Measurements from ENCODE around the gene CYP4B1.
"Not testable (repeated sequence)": the region's sequence is repeated elsewhere in the genome, so short reads cannot be mapped to it uniquely, and the experiment has no call there.

The CYP4B1 gene

GRCh38 chr1:46816930-46817329 lies 18.1 kb downstream of the CYP4B1 start:
- no peak for DNase-seq

GRCh38 chr1:46817814-46818213 lies 19.0 kb downstream of the CYP4B1 start:
- no peak for DNase-seq

GRCh38 chr1:46818591-46818990 lies 19.7 kb downstream of the CYP4B1 start:
- DNase-seq, result no peak

GRCh38 chr1:46819335-46819734 lies 20.5 kb downstream of the CYP4B1 start:
- DNase-seq, result no peak

DNA sequence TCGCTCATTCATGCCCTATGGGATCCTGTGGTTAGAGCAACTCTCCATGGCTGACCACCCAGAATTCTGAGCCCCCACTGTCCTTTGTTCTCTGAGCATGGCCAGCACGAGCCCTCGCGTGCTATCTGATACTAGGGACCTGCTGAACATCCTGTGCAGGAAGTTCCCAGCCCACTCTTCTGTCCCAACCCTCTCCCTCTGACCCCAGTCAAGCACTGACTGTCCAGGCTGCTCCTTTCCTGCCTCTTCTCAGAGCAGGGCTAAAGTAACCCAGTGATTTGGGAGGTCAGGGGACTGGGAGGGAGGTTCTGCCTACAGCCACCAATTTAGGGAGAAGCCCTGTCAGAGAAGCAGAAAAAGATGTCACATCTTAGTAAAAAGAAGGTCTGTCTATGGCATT lies 21.2 kb downstream of the CYP4B1 start:
- no peak for DNase-seq

DNA sequence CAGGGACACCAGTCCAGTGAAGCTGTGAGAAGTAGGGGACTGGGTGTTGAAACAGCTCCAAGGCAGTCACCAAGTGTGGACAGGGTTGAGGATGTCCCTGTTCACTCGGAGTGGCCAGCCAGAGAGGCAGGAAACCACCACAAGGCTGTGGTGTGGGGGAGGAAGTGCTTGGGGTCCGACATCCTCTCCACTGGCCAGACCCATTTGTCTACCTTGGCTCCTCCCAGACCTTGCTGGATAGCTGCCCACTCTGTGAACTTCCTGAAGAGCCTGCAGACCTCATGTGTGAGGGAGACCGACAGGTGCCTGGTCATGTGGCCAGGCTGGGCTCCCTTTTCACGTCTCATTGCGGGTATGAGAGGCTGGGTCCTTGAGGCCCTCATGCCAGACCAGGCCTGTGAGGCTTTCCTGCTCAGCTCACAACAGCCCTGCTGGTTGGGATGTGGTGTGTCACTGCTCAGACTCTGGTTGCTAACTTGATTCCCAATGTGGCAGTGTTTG lies 21.8 kb downstream of the CYP4B1 start:
- no peak for DNase-seq

- no peak for DNase-seq
These were observed 23.5 kb downstream of the CYP4B1 start for GRCh38 chr1:46822248-46822826.

GRCh38 chr1:46823151-46823550 lies 24.3 kb downstream of the CYP4B1 start:
- DNase-seq, result no peak

GRCh38 chr1:46826892-46827291 lies 28.0 kb downstream of the CYP4B1 start:
- not testable (repeated sequence) for DNase-seq

- DNase-seq, result no peak
These were observed 31.9 kb downstream of the CYP4B1 start for GRCh38 chr1:46830665-46831322.

DNA sequence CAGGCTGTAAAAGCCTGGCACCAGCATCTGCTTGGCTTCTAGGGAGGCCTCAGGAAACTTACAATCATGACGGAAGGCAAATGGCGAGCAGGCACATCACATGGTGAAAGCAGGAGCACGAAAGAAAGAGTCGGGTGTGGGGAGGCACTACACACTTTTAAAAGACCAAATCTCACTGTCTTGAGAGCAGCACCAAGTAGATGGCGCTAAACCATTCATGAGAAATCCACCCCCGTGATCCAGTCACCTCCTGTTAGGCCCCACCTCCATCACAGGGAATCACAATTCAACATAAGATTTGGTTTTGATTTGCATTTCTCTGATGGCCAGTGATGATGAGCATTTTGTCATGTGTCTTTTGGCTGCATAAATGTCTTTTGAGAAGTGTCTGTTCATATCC lies 36.6 kb downstream of the CYP4B1 start:
- DNase-seq, result not testable (repeated sequence)

GRCh38 chr1:46846386-46846785 lies 47.5 kb downstream of the CYP4B1 start:
- not testable (repeated sequence) for DNase-seq

GRCh38 chr1:46857660-46858065 lies 58.8 kb downstream of the CYP4B1 start:
- DNase-seq, result not testable (repeated sequence)

- DNase-seq, result no peak
These were observed 63.5 kb downstream of the CYP4B1 start for GRCh38 chr1:46862348-46862747.

Data from NCI-H446 treated with DMSO at 0.1 percent for 48 hours (cell line).